Measurements from ENCODE around the gene NCOA3.

Gene NCOA3

GRCh38 chr20:47669489-47669888, 167.8 kb downstream of the NCOA3 start:
- DNase-seq, result no peak

GRCh38 chr20:47669927-47670890, 168.5 kb downstream of the NCOA3 start:
- no peak for DNase-seq

- DNase-seq, result no peak
Observed at GRCh38 chr20:47670913-47671312, 169.2 kb downstream of the NCOA3 start.

- no peak for DNase-seq
Observed at GRCh38 chr20:47672166-47672565, 170.5 kb downstream of the NCOA3 start.

- DNase-seq, result no peak
Observed at GRCh38 chr20:47672886-47673670, 171.4 kb downstream of the NCOA3 start.

- DNase-seq, result no peak
Observed at GRCh38 chr20:47673671-47673955, 171.9 kb downstream of the NCOA3 start.

GRCh38 chr20:47674145-47674544, 172.5 kb downstream of the NCOA3 start:
- no peak for DNase-seq

- DNase-seq, result no peak
Observed at GRCh38 chr20:47674686-47675085, 173.0 kb downstream of the NCOA3 start.

- no peak for DNase-seq
Observed at GRCh38 chr20:47675190-47676142, 173.8 kb downstream of the NCOA3 start.

- no peak for DNase-seq
Observed at GRCh38 chr20:47676219-47676721, 174.6 kb downstream of the NCOA3 start.

GRCh38 chr20:47676912-47677634, 175.4 kb downstream of the NCOA3 start:
- DNase-seq, result no peak

GRCh38 chr20:47677635-47678453, 176.2 kb downstream of the NCOA3 start:
- DNase-seq, result no peak

GRCh38 chr20:47678536-47678935, 176.8 kb downstream of the NCOA3 start:
- DNase-seq, result no peak

- no peak for DNase-seq
Observed at GRCh38 chr20:47679462-47679861, 177.8 kb downstream of the NCOA3 start.

GRCh38 chr20:47680804-47681529, 179.3 kb downstream of the NCOA3 start:
- DNase-seq, result no peak

- no peak for DNase-seq
Observed at GRCh38 chr20:47682028-47682783, 180.5 kb downstream of the NCOA3 start.

- DNase-seq, result no peak
Observed at GRCh38 chr20:47682916-47683315, 181.2 kb downstream of the NCOA3 start.

- DNase-seq, result no peak
Observed at GRCh38 chr20:47684306-47685080, 182.8 kb downstream of the NCOA3 start.

GRCh38 chr20:47686545-47686944, 184.9 kb downstream of the NCOA3 start:
- DNase-seq, result no peak

Data from GF-D8 (cell line).